Prostate gland (tissue), 2 donors: ENCODE data around the gene SFXN3. TPM values are rescaled to one million over a fixed set of nuclear protein-coding genes. Genes with fewer than 3 reads are reported as not detected.

Experiments
- DNase-seq: peaks from one replicate; pipeline ENCODE4 v3.0.0-alpha.2; 2019; ENCODE audit warnings: low spot score
- H3K27ac ChIP-seq, 2 donors: fragments of 200-600 bp; sonication (generic); 2 replicates each; pipeline ENCODE4 v1.5.1; 2017 to 2019
- H3K27me3 ChIP-seq: fragments of 200-600 bp; sonication (generic); replicated peaks from 2 replicates; pipeline ENCODE4 v1.5.1; 2019; ENCODE audit not compliant: insufficient read depth
- H3K36me3 ChIP-seq, 2 donors: fragments of 200-600 bp; sonication (generic); 1 replicate in 1 of 2; 2 replicates in 1 of 2; pipeline versions ENCODE4 v1.5.1 to v1.8.1; 2017 to 2019
- H3K4me1 ChIP-seq: fragments of 200-600 bp; sonication (generic); replicated peaks from 2 replicates; pipeline ENCODE4 v1.5.1; 2019
- H3K4me3 ChIP-seq, 2 donors: fragments of 200-600 bp; sonication (generic); 2 replicates each; pipeline ENCODE4 v1.5.1; 2017 to 2019
- H3K9me3 ChIP-seq: fragments of 200-600 bp; sonication (generic); 2 replicates; pipeline ENCODE4 v1.5.1; 2017
- POLR2A ChIP-seq: fragments of 450-650 bp; IDR thresholded peaks from one replicate; pipeline ENCODE4 v1.6.1; 2016; ENCODE audit warnings: antibody characterized with exemption, mild to moderate bottlenecking
- POLR2AphosphoS5 ChIP-seq: sonication (generic); formaldehyde crosslinking; IDR thresholded peaks from one replicate; pipeline ENCODE4 v1.6.1; 2017; ENCODE audit warnings: antibody characterized with exemption
- WGBS: methylation state at CpG from one replicate; pipeline ENCODE4 v1.1.5; 2018; 5-methylcytosine and 5-hydroxymethylcytosine counted together
- intact Hi-C: fragments of 100-400 bp; cut with DNase I; formaldehyde crosslinking; loops from one replicate; pipeline ENCODE4 v1.14.2; 2022
- total RNA-seq, 2 donors: library from RNA; depleted of rRNA; stranded (reverse); fragments of >200 nt; gene quantifications; one replicate each; pipeline ENCODE4 v1.1.0, GENCODE V29; 2016
- TF ChIP-seq, protein P1 (sequence below), 4 experiments: fragments of 200-600 bp in 2 of 4; fragments of 450-650 bp in 2 of 4; sonication (generic) in 2 of 4; IDR thresholded peaks; 1 replicate in 3 of 4; 2 replicates in 1 of 4; pipeline ENCODE4 v1.5.1; 2016 to 2019; ENCODE audit warnings: antibody characterized with exemption in 4 of 4, mild to moderate bottlenecking in 2 of 4, moderate library complexity in 2 of 4

SFXN3 gene
- total RNA-seq, 2 donors from 2014 or later, result 20.7 to 65.4 TPM

DNA sequence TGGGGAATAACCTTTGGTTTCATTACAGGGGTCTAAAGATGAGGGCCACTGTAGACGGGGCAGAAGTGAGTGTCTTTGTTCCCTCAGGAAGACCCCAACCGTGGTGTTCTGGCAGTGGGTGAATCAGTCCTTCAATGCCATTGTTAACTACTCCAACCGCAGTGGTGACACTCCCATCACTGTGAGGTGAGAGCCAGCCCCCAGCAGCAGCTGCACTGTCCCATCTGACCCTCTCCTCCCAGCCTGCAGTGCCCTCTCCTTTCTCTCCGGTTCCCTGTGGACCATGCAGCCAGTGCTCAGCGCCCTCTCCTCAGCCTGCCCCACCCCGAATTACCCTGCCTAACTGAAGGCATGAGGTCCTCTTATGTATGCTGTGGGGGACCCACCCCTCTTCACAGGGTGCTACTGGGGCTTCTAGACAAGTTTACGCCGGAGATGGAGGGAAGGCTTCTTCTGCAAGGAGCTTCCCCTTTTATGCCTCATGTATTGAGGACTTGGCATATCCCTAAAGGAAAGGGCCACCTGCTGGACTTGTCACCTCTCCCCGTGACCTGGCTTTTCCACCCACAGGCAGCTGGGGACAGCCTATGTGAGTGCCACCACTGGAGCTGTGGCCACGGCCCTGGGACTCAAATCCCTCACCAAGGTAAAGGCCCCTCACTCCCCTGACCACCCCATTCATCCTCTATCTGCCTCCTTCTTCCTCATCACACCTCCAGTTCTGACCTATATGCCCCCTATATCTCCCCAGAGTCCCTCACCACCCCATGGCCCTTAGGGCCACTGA, 5.1 kb downstream of the SFXN3 start:
- H3K9me3 ChIP-seq, result no peaks in the 10 kb centered on the region
- intact Hi-C loops, result no loop called here
- no peak for DNase-seq
- WGBS, result 84% methylated on average over 10 of the region's 10 CpGs
- peaks cover 13% of the 10 kb centered on the region for H3K4me1 ChIP-seq
- H3K27me3 ChIP-seq, result no peaks in the 10 kb centered on the region
- peaks cover 0 to 4% of the 10 kb centered on the region in 2 donors for H3K36me3 ChIP-seq
- no peak overlapping the region for H3K4me3 ChIP-seq
- TF ChIP-seq POLR2A (no peak), POLR2AphosphoS5 (no peak)
- TF ChIP-seq, protein P1, sequence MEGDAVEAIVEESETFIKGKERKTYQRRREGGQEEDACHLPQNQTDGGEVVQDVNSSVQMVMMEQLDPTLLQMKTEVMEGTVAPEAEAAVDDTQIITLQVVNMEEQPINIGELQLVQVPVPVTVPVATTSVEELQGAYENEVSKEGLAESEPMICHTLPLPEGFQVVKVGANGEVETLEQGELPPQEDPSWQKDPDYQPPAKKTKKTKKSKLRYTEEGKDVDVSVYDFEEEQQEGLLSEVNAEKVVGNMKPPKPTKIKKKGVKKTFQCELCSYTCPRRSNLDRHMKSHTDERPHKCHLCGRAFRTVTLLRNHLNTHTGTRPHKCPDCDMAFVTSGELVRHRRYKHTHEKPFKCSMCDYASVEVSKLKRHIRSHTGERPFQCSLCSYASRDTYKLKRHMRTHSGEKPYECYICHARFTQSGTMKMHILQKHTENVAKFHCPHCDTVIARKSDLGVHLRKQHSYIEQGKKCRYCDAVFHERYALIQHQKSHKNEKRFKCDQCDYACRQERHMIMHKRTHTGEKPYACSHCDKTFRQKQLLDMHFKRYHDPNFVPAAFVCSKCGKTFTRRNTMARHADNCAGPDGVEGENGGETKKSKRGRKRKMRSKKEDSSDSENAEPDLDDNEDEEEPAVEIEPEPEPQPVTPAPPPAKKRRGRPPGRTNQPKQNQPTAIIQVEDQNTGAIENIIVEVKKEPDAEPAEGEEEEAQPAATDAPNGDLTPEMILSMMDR (IDR thresholded peaks at IDR 0.05), result no peak
- H3K27ac ChIP-seq, result no peak overlapping the region

DNA sequence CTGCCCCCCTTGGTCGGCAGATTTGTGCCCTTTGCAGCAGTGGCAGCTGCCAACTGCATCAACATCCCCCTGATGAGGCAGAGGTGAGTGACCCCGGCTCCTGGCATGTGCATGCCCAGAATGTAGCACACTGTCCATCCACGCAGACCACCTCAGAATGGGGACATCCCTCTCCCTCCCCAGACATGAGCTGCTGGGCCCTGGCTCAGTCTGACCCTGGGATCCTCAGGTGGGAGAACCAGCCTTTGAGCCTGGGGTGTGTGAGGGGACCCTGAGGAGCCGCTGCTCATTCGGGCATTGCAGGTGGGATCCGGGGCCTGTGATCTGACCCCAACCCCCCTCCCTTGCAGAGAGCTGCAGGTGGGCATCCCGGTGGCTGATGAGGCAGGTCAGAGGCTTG, 5.7 kb downstream of the SFXN3 start:
- TF ChIP-seq POLR2AphosphoS5 (no peak), POLR2A (no peak)
- TF ChIP-seq, protein P1 (IDR thresholded peaks at IDR 0.05), result no peak

GRCh38 chr10:101038484-101038883, 7.5 kb downstream of the SFXN3 start:
- no peak overlapping the region for H3K27ac ChIP-seq
- H3K27me3 ChIP-seq, result no peaks in the 10 kb centered on the region
- H3K4me3 ChIP-seq, result no peak overlapping the region
- H3K9me3 ChIP-seq, result no peaks in the 10 kb centered on the region
- intact Hi-C loops, result no loop called here
- no peak for DNase-seq
- WGBS, result 63% methylated on average over 5 of the region's 5 CpGs
- TF ChIP-seq POLR2A (no peak), POLR2AphosphoS5 (no peak)
- TF ChIP-seq, protein P1 (IDR thresholded peaks at IDR 0.05), result no peak
- peaks cover 0 to 4% of the 10 kb centered on the region in 2 donors for H3K36me3 ChIP-seq
- H3K4me1 ChIP-seq, result peaks cover 7% of the 10 kb centered on the region

More for the DNA sequence above, 5.7 kb downstream of the SFXN3 start:
- Histone ChIP-seq H3K9me3 (no peaks in the 10 kb centered on the region), H3K36me3 (peaks cover 0 to 4% of the 10 kb centered on the region in 2 donors), H3K27ac (no peak overlapping the region), H3K4me1 (peaks cover 13% of the 10 kb centered on the region), H3K27me3 (no peaks in the 10 kb centered on the region), H3K4me3 (no peak overlapping the region)
- DNase-seq, result no peak
- 84% methylated on average over 5 of the region's 7 CpGs for WGBS
- intact Hi-C loops, result no loop called here

DNA sequence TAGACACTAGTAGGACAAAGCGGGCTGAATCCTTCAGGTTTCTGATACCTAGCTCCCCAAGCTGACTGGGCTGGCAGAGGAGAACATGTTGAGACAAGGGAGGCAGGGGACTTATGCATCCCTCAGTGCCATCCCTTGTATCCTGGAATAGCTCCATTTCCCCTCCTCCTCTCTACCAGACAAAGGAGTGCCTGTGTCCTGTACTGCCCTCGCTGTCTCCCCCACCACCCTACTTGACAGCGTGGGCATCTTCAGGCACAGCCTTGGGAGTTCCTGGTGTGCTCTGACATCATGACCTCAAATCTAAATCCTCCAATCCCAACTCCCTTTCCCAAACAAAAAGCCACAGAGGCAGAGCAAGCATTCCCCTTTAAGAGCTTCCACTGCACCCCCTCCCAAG, 9.0 kb downstream of the SFXN3 start:
- H3K36me3 ChIP-seq, result peaks cover 0 to 4% of the 10 kb centered on the region in 2 donors
- no peak overlapping the region for H3K27ac ChIP-seq
- TF ChIP-seq POLR2A (no peak), POLR2AphosphoS5 (no peak)
- TF ChIP-seq, protein P1 (IDR thresholded peaks at IDR 0.05), result no peak
- no peaks in the 10 kb centered on the region for H3K9me3 ChIP-seq
- peaks cover 7% of the 10 kb centered on the region for H3K4me1 ChIP-seq
- DNase-seq, result no peak
- 82% methylated on average over 3 of the region's 3 CpGs for WGBS
- no peak overlapping the region for H3K4me3 ChIP-seq
- intact Hi-C loops, result loop anchor here (2.0 kb wide), 1 partner anchor 27 kb away; no protein-coding TSS in a partner anchor
- no peaks in the 10 kb centered on the region for H3K27me3 ChIP-seq

GRCh38 chr10:101040851-101041250, 9.8 kb downstream of the SFXN3 start:
- H3K27me3 ChIP-seq, result no peaks in the 10 kb centered on the region
- H3K27ac ChIP-seq, result no peak overlapping the region
- H3K9me3 ChIP-seq, result no peaks in the 10 kb centered on the region
- no peak for TF ChIP-seq POLR2A
- TF ChIP-seq, protein P1 (IDR thresholded peaks at IDR 0.05), result no peak
- no peak for TF ChIP-seq POLR2AphosphoS5
- DNase-seq, result no peak
- H3K36me3 ChIP-seq, result no peaks in the 10 kb centered on the region
- peaks cover 7% of the 10 kb centered on the region for H3K4me1 ChIP-seq
- WGBS, result 30% methylated on average over 2 of the region's 2 CpGs
- no peak overlapping the region for H3K4me3 ChIP-seq
- intact Hi-C loops, result loop anchor here (2.0 kb wide), 1 partner anchor 26 kb away; no protein-coding TSS in a partner anchor
